OCI-LY1 (cell line): ENCODE data around the gene CLVS2.

Source experiments
- H2AFZ ChIP-seq: fragments of 200-600 bp; sonication (generic), shearing (Covaris generic); 2 replicates; pipeline ENCODE4 v1.6.0; 2014; ENCODE audit warnings: antibody characterized with exemption, mild to moderate bottlenecking, low read length
- H3F3A ChIP-seq: fragments of 200-600 bp; sonication (generic), shearing (Covaris generic); 2 replicates; pipeline ENCODE4 v1.6.0; 2014; ENCODE audit warnings: mild to moderate bottlenecking, antibody characterized with exemption, low read length, moderate library complexity; ENCODE audit not compliant: insufficient read depth
- H3K27ac ChIP-seq: fragments of 200-600 bp; sonication (generic); 2 replicates; pipeline ENCODE4 v1.5.1; 2014; ENCODE audit warnings: low read length, mixed run types, mild to moderate bottlenecking, low read depth; ENCODE audit not compliant: poor library complexity, severe bottlenecking
- H3K27me3 ChIP-seq: fragments of 200-600 bp; sonication (generic); 2 replicates; pipeline ENCODE4 v1.6.0; 2014; ENCODE audit warnings: antibody characterized with exemption, mild to moderate bottlenecking, low read length, moderate library complexity; ENCODE audit not compliant: insufficient read depth
- H3K36me3 ChIP-seq: fragments of 200-600 bp; sonication (generic); 2 replicates; pipeline ENCODE4 v1.6.1; 2014; ENCODE audit warnings: mild to moderate bottlenecking, antibody characterized with exemption, low read length, moderate library complexity, mixed read lengths; ENCODE audit not compliant: insufficient read depth
- H3K4me1 ChIP-seq: fragments of 200-600 bp; sonication (generic); 2 replicates; pipeline ENCODE4 v1.5.1; 2014; ENCODE audit warnings: mild to moderate bottlenecking, low read length, moderate library complexity; ENCODE audit not compliant: insufficient read depth, severe bottlenecking
- H3K4me2 ChIP-seq: fragments of 200-600 bp; sonication (generic), shearing (Covaris generic); 2 replicates; pipeline ENCODE4 v1.6.1; 2014; ENCODE audit warnings: low read length
- H3K4me3 ChIP-seq: fragments of 200-600 bp; sonication (generic); 2 replicates; pipeline ENCODE4 v1.5.1; 2014; ENCODE audit warnings: low read length, low read depth, mild to moderate bottlenecking, mixed read lengths; ENCODE audit not compliant: poor library complexity, severe bottlenecking
- H3K79me2 ChIP-seq: fragments of 200-600 bp; shearing (Covaris generic); 2 replicates; pipeline ENCODE4 v1.6.1; 2016; ENCODE audit warnings: mixed run types, low read length, mixed read lengths; ENCODE audit not compliant: insufficient read depth
- H3K9ac ChIP-seq: fragments of 200-600 bp; sonication (generic), shearing (Covaris generic); 2 replicates; pipeline ENCODE4 v1.6.1; 2014; ENCODE audit warnings: mild to moderate bottlenecking, low read length, mixed read lengths
- H3K9me2 ChIP-seq: fragments of 200-600 bp; sonication (generic), shearing (Covaris generic); 2 replicates; pipeline ENCODE4 v1.6.1; 2014; ENCODE audit warnings: low read depth, mild to moderate bottlenecking, low read length, mixed read lengths
- H3K9me3 ChIP-seq: fragments of 200-600 bp; shearing (Covaris generic); 2 replicates; pipeline ENCODE4 v1.6.1; 2014; ENCODE audit warnings: low read length, mixed read lengths
- H4K20me1 ChIP-seq: fragments of 200-600 bp; sonication (generic), shearing (Covaris generic); 2 replicates; pipeline ENCODE4 v1.6.0; 2016; ENCODE audit warnings: mild to moderate bottlenecking, low read length; ENCODE audit not compliant: insufficient read depth
- EZH2 ChIP-seq: fragments of 200-600 bp; sonication (generic), shearing (Covaris generic); IDR thresholded peaks from 2 replicates; pipeline ENCODE4 v1.8.0; 2017; ENCODE audit warnings: borderline replicate concordance, mixed run types, mild to moderate bottlenecking, antibody characterized with exemption, low read length, moderate library complexity, mixed read lengths
- TF ChIP-seq, protein P1 (sequence below): fragments of 200-600 bp; sonication (generic), shearing (Covaris generic); IDR thresholded peaks from 2 replicates; pipeline ENCODE4 v1.5.1; 2017; ENCODE audit warnings: mild to moderate bottlenecking, antibody characterized with exemption, low read length, moderate library complexity, mixed read lengths

CLVS2 gene

GRCh38 chr6:123022975-123023374 lies 26.9 kb downstream of the CLVS2 start:
- Histone ChIP-seq H3K4me2 (no peak overlapping the region), H3K9ac (no peak overlapping the region), H3K9me3 (no peaks in the 10 kb centered on the region), H3K4me3 (no peak overlapping the region), H3K79me2 (no peaks in the 10 kb centered on the region), H3K27me3 (no peaks in the 10 kb centered on the region), H4K20me1 (no peaks in the 10 kb centered on the region), H2AFZ (no peak overlapping the region), H3K4me1 (no peaks in the 10 kb centered on the region), H3K9me2 (no peaks in the 10 kb centered on the region), H3K27ac (no peak overlapping the region), H3F3A (no peaks in the 10 kb centered on the region), H3K36me3 (no peaks in the 10 kb centered on the region)
- TF ChIP-seq, protein P1, sequence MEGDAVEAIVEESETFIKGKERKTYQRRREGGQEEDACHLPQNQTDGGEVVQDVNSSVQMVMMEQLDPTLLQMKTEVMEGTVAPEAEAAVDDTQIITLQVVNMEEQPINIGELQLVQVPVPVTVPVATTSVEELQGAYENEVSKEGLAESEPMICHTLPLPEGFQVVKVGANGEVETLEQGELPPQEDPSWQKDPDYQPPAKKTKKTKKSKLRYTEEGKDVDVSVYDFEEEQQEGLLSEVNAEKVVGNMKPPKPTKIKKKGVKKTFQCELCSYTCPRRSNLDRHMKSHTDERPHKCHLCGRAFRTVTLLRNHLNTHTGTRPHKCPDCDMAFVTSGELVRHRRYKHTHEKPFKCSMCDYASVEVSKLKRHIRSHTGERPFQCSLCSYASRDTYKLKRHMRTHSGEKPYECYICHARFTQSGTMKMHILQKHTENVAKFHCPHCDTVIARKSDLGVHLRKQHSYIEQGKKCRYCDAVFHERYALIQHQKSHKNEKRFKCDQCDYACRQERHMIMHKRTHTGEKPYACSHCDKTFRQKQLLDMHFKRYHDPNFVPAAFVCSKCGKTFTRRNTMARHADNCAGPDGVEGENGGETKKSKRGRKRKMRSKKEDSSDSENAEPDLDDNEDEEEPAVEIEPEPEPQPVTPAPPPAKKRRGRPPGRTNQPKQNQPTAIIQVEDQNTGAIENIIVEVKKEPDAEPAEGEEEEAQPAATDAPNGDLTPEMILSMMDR = no peak
- TF ChIP-seq EZH2 = no peak

DNA sequence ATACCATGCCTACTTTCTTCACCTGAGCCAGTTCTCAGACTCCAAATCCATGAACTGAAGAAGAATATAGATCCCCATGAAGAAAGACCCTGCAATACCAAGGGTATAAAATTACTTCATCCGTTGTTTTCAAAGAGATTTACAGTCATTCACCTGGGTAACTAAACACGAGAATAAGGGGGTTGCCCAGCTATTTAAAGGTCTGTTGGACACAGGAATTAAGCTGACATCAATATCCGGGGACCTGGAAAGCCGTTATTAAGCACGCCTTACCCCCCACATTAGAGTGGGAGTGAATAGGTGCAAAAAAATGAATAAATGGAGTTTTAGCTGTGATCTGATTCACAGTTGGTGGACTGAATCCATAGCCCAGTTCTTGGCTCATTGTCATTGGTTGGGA lies 28.9 kb downstream of the CLVS2 start:
- Histone ChIP-seq H3K27ac (no peak overlapping the region), H3K9me2 (no peaks in the 10 kb centered on the region), H3K36me3 (no peaks in the 10 kb centered on the region), H3F3A (no peaks in the 10 kb centered on the region), H3K79me2 (no peaks in the 10 kb centered on the region), H3K4me3 (no peak overlapping the region), H4K20me1 (no peaks in the 10 kb centered on the region), H2AFZ (no peak overlapping the region), H3K4me1 (no peaks in the 10 kb centered on the region), H3K4me2 (no peak overlapping the region), H3K9me3 (no peaks in the 10 kb centered on the region), H3K27me3 (no peaks in the 10 kb centered on the region), H3K9ac (no peak overlapping the region)
- TF ChIP-seq EZH2 = no peak
- TF ChIP-seq, protein P1 = no peak

- no peak overlapping the region for H3K4me2 ChIP-seq
- no peak overlapping the region for H3K27ac ChIP-seq
- H3K9me2 ChIP-seq = no peaks in the 10 kb centered on the region
- H4K20me1 ChIP-seq = no peaks in the 10 kb centered on the region
- H2AFZ ChIP-seq = no peak overlapping the region
- no peaks in the 10 kb centered on the region for H3K79me2 ChIP-seq
- no peaks in the 10 kb centered on the region for H3K4me1 ChIP-seq
- H3K9ac ChIP-seq = no peak overlapping the region
- no peaks in the 10 kb centered on the region for H3K9me3 ChIP-seq
- H3K36me3 ChIP-seq = no peaks in the 10 kb centered on the region
- TF ChIP-seq, protein P1 = no peak
- no peak for TF ChIP-seq EZH2
- H3F3A ChIP-seq = no peaks in the 10 kb centered on the region
- no peaks in the 10 kb centered on the region for H3K27me3 ChIP-seq
- no peak overlapping the region for H3K4me3 ChIP-seq
Measured at GRCh38 chr6:123027408-123027807, 31.4 kb downstream of the CLVS2 start.
